HG02870 (cell line): ENCODE data around the gene PTTG1IP.
"Not testable (repeated sequence)": the region's sequence is repeated elsewhere in the genome, so short reads cannot be mapped to it uniquely, and the experiment has no call there.

Experiments
- ATAC-seq: cut with Tn5 transposase; IDR thresholded peaks from one replicate; pipeline ENCODE4 v1.9.1; 2021; ENCODE audit warnings: mild to moderate bottlenecking, moderate library complexity; ENCODE audit not compliant: unreplicated experiment

The PTTG1IP gene

GRCh38 chr21:44833663-44834062, 39.8 kb downstream of the PTTG1IP start:
- ATAC-seq = no peak

- ATAC-seq = not testable (repeated sequence)
Measured at GRCh38 chr21:44832516-44833255, 40.8 kb downstream of the PTTG1IP start.

GRCh38 chr21:44831227-44831860, 42.1 kb downstream of the PTTG1IP start:
- ATAC-seq = no peak

- ATAC-seq = no peak
Measured at GRCh38 chr21:44829507-44830092, 43.9 kb downstream of the PTTG1IP start.

GRCh38 chr21:44828362-44829056, 45.0 kb downstream of the PTTG1IP start:
- ATAC-seq = no peak

- no peak for ATAC-seq
Measured at GRCh38 chr21:44823179-44823660, 50.3 kb downstream of the PTTG1IP start.

- ATAC-seq = no peak
Measured at GRCh38 chr21:44822484-44823178, 50.9 kb downstream of the PTTG1IP start.

- ATAC-seq = no peak
Measured at GRCh38 chr21:44820851-44821250, 52.6 kb downstream of the PTTG1IP start.

- ATAC-seq = no peak
Measured at GRCh38 chr21:44819283-44820243, 53.9 kb downstream of the PTTG1IP start.

- no peak for ATAC-seq
Measured at GRCh38 chr21:44818640-44819011, 54.9 kb downstream of the PTTG1IP start.

- ATAC-seq = peak; percentile 56
Measured at GRCh38 chr21:44817914-44818639, 55.4 kb downstream of the PTTG1IP start, which contains the start of gene SUMO3. Gene SUMO3 (minus strand): TSS chr21:44818062. CDS start chr21:44817968, 94 bp downstream.

GRCh38 chr21:44817506-44817880, 56.0 kb downstream of the PTTG1IP start:
- peak; percentile 73 for ATAC-seq

GRCh38 chr21:44816761-44817505, 56.6 kb downstream of the PTTG1IP start:
- ATAC-seq = no peak

- no peak for ATAC-seq
Measured at GRCh38 chr21:44815852-44816628, 57.5 kb downstream of the PTTG1IP start.

GRCh38 chr21:44815225-44815624, 58.3 kb downstream of the PTTG1IP start:
- no peak for ATAC-seq

- no peak for ATAC-seq
Measured at GRCh38 chr21:44814498-44815023, 58.9 kb downstream of the PTTG1IP start.

GRCh38 chr21:44813727-44814126, 59.8 kb downstream of the PTTG1IP start:
- no peak for ATAC-seq
